Limb (tissue), 2 donors: ENCODE data around the gene CTNNA3.
"Not testable (repeated sequence)": the region's sequence is repeated elsewhere in the genome, so short reads cannot be mapped to it uniquely, and the experiment has no call there.

Experiments
- DNase-seq, 2 donors: peaks; one replicate each; pipeline ENCODE4 v3.0.0-alpha.2; 2016; ENCODE audit errors: extremely low spot score in 2 of 2

CTNNA3 gene

GRCh38 chr10:66398669-66399068, 1297.3 kb downstream of the CTNNA3 start:
- DNase-seq: no peak

GRCh38 chr10:66394342-66395063, 1301.5 kb downstream of the CTNNA3 start:
- DNase-seq: no peak

- no peak for DNase-seq
Measured at GRCh38 chr10:66390926-66391325, 1305.1 kb downstream of the CTNNA3 start.

DNA sequence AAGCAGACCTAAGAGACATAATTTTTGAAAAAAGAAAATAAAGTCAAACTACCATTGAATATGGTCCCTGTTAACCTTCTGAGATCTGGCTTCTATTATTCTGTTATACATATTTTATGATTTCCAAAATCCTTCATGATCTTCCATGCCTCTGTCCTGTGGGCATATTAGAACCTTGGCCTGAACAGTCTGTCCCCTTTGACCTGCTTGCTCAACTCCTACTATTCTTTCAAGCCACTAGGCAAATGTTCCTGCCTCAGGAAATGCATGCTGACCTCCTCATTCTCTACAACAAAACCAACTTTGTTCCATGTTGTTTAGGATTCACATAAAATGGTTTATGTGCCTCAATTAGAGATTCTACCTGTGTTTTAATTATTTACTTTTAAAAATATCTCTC, 1315.0 kb downstream of the CTNNA3 start:
- DNase-seq: no peak

GRCh38 chr10:66378117-66378876, 1317.7 kb downstream of the CTNNA3 start:
- no peak for DNase-seq

GRCh38 chr10:66368146-66368545, 1327.8 kb downstream of the CTNNA3 start:
- no peak for DNase-seq

GRCh38 chr10:66366163-66366562, 1329.8 kb downstream of the CTNNA3 start:
- no peak for DNase-seq

GRCh38 chr10:66365686-66366085, 1330.3 kb downstream of the CTNNA3 start:
- no peak for DNase-seq

DNA sequence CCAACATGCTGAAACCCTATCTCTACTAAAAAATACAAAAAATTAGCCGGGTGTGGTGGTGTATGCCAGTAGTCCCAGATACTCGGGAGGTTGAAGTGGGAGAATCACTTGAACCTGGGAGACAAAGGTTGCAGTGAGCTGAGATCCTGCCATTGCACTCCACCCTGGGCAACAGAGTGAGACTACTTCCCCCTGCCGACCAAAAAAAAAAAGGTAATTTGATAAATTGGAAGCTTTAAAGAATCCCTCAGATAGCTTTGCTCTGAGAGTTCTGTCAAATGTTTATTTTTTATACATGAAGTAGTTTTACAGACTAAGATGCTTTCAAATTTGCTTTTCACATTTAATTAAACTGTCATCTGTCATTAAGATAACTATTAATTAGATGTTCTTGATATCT, 1333.5 kb downstream of the CTNNA3 start:
- DNase-seq: no peak

GRCh38 chr10:66353822-66354221, 1342.2 kb downstream of the CTNNA3 start:
- not testable (repeated sequence) for DNase-seq

DNA sequence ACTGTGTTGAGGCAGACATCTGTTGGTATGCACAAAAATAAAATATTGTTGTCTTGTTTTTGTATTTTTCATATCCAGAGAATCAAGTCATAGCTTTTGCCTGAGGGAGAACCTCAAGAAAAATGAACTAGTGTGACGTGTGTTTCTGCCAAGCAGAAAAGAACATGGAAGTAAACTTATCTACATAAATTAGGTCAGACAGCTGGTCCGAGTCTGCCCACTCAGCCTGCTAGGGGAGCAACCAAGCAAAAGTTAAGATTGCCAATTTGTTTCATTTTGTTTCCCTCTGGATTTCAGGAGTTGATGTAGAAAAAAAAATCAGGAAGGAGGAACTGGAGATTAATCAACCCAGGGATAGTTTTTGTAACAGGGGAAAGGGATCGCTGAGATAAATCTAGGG, 1342.6 kb downstream of the CTNNA3 start:
- DNase-seq: no peak

- DNase-seq: no peak
Measured at GRCh38 chr10:66350622-66351399, 1345.2 kb downstream of the CTNNA3 start.

GRCh38 chr10:66349726-66350125, 1346.3 kb downstream of the CTNNA3 start:
- no peak for DNase-seq

DNA sequence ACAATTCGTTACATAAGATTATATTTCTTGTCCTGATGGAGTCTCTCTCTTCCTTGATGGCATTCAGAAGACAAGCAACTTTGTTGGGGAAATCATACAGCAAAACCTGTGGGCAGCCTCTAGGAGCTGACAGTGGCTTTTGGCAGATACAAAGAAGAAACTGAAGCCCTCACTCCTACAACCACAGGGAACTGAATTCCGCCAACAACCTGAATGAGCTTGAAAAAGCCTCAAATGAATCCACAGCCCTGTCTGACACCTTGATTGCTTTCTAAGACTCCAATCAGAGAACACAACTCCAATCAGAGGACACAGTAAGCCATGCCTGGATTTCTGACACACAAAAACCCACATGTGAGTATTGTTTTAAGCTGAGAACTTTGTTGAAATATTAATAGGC, 1346.9 kb downstream of the CTNNA3 start:
- DNase-seq: no peak

GRCh38 chr10:66337211-66337610, 1358.8 kb downstream of the CTNNA3 start:
- DNase-seq: no peak

DNA sequence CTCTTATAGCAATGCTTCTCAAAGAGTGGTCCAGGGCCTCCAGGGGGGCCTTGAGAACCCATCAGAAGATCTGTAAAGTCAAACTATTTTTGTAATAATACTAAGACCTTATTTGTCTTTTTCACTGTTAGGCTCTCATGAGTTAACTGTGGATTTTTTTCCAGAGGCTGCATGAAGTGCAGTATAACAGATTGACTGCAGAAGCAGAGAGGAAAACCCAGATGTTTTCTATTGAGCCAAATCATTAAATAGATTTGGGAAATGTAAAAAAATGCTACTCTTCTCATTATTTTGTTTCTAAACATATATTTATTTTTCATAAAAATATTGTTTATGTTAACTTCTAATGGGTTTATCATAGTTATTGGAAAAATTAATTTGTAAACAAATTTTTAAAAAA, 1359.2 kb downstream of the CTNNA3 start:
- DNase-seq: no peak

DNA sequence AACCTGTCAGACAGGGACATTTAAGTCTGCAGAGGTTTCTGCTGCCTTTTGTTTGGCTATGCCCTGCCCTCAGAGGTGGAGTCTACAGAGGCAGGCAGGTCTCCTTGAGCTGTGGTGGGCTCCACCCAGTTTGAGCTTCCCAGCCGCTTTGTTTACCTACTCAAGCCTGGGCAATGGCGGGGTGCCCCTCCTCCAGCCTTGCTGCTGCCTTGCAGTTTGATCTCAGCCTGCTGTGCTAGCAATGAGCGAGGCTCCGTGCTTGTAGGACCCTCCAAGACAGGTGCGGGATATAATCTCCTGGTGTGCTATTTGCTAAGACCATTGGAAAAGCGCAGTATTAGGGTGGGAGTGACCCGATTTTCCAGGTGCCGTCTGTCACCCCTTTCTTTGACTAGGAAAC, 1360.2 kb downstream of the CTNNA3 start:
- not testable (repeated sequence) for DNase-seq

GRCh38 chr10:66329147-66329546, 1366.8 kb downstream of the CTNNA3 start:
- DNase-seq: no peak

DNA sequence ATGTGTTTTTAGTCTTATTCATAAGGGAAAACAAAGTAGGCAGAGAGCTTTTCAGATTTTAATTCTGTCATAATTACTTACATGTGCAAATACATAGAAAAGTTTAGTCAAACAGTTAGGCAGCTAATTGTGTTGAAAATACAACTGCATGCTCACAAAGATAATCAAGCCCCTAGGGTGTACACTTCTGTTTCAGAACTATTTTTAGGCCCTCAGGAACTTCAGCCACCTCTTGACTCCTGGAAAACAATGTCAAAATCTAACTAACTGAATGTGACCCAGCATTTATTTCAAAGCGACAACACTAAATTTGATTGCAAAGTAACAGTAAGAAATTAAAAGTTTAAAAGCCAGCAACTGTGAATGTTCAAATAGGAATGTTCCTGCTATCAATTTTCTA, 1369.1 kb downstream of the CTNNA3 start:
- DNase-seq: no peak

DNA sequence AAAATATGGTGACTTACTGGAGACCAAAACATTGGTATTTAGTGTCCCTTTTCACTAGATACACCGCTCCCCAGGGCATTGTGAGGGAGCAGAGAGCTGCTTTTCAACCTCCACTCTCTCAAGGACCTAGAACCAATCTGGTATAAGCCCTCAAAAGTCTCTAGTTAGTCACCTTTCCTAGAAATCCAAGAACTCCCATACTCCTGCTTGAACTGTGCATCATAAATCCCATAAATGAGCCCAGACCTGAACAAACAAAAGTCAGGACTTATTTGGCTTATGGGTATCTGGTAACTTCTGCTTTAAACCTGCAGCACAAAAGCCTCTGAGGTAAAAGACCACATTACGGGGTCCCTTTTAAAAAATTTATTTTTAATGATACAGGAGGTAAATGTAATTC, 1373.2 kb downstream of the CTNNA3 start:
- no peak for DNase-seq

- DNase-seq: peak in 1 of 2 donors; percentile 57
Measured at GRCh38 chr10:66321723-66322665, 1374.0 kb downstream of the CTNNA3 start.
